Upper lobe of left lung (tissue), 4 donors: ENCODE measurements around the gene TRIM59.

Source experiments
- POLR2A ChIP-seq, 4 donors: fragments of 450-650 bp; IDR thresholded peaks; one replicate each; pipeline ENCODE4 v1.5.1; 2016 to 2017; ENCODE audit warnings: antibody characterized with exemption in 4 of 4, mild to moderate bottlenecking in 2 of 4
- TF ChIP-seq, protein P1 (sequence below), 6 experiments: fragments of 450-650 bp in 4 of 6; fragments of 200-600 bp in 2 of 6; sonication (generic) in 2 of 6; IDR thresholded peaks; one replicate each; pipeline ENCODE4 v1.5.1; 2016 to 2019; ENCODE audit warnings: antibody characterized with exemption in 6 of 6

DNA sequence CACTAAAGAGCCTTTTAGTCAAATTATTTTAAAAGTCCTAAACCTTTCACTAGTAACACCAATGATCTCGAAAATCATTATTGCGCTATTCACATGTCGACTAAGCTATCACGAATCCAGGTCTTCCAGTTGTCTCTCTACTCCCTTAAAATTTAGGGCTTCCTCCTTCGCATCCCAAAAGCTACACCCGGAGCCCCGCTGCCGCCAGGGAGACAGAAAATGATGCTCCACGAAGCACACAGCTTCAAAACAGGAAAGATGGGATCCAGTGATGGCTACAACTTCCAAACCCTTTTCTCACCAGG lies 50.8 kb downstream of the TRIM59 start:
- no peak for TF ChIP-seq POLR2A (IDR thresholded peaks at IDR 0.05)
- TF ChIP-seq, protein P1, sequence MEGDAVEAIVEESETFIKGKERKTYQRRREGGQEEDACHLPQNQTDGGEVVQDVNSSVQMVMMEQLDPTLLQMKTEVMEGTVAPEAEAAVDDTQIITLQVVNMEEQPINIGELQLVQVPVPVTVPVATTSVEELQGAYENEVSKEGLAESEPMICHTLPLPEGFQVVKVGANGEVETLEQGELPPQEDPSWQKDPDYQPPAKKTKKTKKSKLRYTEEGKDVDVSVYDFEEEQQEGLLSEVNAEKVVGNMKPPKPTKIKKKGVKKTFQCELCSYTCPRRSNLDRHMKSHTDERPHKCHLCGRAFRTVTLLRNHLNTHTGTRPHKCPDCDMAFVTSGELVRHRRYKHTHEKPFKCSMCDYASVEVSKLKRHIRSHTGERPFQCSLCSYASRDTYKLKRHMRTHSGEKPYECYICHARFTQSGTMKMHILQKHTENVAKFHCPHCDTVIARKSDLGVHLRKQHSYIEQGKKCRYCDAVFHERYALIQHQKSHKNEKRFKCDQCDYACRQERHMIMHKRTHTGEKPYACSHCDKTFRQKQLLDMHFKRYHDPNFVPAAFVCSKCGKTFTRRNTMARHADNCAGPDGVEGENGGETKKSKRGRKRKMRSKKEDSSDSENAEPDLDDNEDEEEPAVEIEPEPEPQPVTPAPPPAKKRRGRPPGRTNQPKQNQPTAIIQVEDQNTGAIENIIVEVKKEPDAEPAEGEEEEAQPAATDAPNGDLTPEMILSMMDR (IDR thresholded peaks at IDR 0.05): no peak
